Retina (tissue), 1 donor: ENCODE measurements around the gene ZNF160.
A peak's percentile ranks its signal among the peaks of the same experiment; 100 is the strongest.
"Not testable (repeated sequence)": the region's sequence is repeated elsewhere in the genome, so short reads cannot be mapped to it uniquely, and the experiment has no call there.

Source experiments
- DNase-seq: peaks from one replicate; pipeline ENCODE4 v3.0.0-alpha.2; 2016

Gene ZNF160

DNA sequence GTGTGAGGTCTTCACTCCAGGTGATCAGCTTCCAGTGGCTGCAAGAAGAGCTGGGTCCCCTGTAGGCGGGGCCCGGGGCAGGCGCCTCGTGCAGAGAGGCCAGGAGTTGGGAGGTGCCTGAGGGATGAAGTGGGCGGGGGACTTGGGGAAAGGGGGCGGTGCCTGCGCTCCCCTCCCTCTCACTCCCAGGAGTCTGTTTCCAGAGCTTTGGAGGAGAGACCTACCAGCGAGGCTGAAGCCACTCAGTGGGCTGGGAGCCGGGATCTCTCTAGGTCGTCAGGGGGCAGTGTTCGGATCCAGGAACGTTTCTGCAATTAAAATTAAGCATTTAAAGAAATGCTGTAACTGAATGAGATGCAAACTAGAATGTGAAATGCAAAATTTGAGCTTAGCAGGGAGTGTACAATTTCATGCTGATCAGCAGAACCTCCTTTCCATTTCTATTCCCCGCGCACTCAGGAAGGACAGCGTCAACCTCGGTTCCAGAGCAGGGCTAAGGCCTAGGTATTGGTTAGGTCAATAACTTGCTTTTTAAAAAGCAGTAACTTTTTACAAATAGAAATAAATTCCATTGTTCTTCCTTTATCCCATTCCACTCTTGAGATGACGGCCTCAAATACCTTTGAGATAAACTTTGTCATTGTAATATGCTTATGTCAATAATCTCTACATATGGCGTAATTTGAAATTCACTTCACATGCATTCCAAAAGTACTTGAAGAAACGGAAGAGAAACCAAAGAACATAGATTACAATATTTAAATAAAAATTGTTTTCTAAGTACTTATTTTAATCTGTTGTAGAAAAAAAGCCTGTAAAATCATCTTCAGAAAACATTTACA, 11.6 kb downstream of the ZNF160 start:
- no peak for DNase-seq

DNA sequence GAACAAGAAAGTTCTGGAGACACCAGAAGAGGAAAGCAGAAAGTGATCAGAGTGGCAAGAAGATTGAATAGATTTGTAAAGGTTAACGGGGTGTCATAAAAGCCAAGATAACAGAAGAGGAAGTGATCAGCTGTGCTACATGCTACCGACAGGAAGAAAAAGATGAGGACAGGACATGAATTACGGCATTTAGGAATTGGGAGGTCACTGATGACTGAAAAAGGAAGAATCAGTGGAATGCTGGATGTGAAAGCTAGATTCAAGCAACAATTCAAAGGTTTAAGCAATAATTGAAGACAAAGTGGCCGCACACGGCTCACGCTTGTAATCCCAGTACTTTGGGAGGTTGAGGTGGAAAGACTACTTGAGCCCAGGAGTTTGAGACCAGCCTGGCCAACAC, 15.1 kb downstream of the ZNF160 start:
- no peak for DNase-seq

DNA sequence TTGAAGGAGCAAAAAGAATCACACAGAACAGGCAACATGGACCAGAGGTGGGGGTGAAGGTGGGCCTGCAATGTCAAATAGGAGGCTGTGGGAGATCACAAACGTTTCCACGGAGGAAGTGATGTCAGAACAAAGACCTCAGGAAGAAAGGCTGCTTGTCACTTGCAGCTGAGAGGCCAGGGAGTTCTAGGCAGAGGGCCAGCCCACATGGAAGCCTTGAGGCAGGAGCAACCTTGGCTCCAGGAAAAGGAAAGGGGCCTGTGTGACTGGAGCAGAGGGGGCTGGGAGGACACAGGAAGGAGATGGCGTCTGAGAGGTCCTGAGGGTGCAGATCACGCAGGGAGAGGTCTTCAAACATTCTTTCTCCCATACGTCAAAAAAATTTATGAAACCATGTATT, 16.3 kb downstream of the ZNF160 start:
- no peak for DNase-seq

DNA sequence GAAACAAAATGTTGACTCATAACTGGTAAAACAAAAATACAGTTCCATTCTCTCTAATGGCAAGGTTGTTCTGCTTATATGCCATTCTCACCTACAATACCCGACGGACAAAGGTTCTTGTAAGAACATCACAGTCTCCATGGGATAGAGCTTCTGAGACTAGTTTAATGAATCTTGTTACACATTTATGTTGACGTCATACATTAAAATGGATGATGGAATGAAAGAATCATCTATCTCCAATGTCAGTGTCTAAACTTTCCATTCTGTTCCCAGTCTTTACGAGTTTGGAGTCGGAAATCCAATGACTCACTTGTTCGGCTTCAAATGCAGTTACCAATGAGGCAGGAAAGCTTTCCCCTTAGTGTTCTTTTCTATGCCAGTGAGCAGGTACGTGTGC, 17.7 kb downstream of the ZNF160 start:
- DNase-seq: no peak

DNA sequence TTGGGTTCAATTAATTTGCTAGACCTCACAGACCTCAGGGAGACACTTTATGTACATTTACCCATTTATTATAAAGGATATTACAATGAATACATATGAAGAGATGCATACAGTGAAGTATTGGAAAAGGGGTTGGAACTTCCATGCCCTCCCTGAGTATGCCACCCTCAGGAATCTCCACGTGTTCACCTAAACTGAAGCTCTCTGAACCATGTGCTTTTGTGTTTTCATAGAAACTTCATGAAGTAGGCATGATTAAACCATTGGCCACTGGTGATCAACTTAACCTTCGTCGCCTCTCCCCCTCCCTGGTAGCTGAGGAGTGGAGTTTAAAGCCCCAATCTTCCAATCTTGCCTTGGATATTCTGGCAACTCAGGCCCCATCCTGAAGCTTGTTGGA, 20.3 kb downstream of the ZNF160 start:
- DNase-seq: no peak

DNA sequence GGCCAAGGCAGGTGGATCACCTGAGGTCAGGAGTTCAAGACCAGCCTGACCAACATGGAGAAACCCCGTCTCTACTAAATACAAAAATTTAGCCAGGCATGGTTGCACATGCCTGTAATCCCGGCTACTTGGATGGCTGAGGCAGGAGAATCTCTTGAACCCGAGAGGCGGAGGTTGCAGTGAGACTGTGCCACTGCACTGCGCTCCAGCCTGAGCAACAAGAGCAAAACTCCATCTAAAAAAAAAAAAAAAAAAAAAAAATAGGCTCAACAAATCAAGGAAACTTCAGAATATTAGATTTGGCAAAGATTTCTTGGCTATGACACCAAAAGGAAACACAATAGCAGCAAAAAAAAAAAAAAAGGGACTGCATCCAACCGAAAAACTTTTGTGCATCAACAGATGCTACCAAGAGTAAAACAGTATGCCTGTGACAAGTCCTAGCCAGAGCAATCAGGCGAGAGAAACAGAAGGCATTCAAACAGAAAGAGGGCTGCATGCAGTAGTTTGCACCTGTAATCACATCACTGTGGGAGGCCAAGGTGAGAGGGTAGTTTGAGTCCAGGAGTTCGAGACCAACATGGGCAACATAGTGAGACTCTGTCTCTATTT, 23.8 kb downstream of the ZNF160 start:
- DNase-seq: no peak

DNA sequence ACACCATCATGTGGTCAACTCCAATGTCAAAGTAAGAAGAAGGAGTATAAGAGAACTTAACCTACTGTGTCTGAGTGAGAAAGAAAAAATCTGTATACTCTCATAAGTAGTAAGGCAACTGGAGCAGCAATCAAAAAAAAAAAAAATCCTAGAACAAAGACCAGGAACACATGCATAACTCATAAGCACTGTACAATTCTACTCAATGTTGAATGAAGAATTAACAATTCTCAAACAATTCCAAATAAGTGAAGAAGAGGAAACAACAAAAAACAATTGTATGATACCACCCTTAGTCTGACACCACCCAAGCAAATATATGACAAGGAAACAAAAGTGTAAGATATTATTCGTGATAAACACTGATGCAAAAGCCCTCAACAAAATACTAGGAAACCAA, 24.6 kb downstream of the ZNF160 start:
- no peak for DNase-seq

DNA sequence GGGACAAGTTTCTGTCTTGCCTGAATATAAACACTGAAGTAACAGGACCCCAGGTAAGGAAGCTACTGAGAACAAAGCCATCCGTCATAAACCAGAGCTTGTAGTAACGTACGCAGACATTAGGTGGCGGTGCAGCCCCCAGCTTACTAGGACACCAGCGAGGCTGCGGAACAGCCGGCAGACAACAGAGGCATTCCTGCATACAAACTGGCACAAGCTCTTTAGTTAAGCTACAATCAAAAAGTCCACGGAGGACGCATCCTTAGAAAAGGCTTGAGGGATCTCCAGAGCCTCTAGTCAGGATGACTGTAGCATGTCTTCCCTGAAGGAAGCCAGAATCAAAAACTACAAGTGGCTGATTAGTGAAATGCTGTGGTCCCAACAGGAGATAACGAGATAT, 26.2 kb downstream of the ZNF160 start:
- peak; percentile 64 for DNase-seq

DNA sequence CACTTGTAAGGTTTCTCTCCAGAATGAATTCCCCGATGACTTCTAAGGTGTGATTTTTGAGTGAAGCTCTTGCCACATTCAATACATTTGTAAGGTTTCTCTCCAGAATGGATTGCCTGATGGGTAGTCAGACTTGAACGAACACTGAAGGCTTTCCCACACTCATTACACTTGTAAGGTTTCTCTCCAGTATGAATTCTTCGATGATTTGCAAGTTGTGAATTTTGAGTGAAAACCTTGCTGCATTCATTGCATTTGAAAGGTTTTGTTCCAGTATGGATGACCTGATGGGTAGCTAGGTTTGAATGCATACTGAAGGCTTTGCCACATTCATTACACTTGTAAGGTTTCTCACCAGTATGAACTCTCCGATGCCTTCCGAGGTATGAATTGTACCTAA, 34.4 kb downstream of the ZNF160 start:
- DNase-seq: no peak

DNA sequence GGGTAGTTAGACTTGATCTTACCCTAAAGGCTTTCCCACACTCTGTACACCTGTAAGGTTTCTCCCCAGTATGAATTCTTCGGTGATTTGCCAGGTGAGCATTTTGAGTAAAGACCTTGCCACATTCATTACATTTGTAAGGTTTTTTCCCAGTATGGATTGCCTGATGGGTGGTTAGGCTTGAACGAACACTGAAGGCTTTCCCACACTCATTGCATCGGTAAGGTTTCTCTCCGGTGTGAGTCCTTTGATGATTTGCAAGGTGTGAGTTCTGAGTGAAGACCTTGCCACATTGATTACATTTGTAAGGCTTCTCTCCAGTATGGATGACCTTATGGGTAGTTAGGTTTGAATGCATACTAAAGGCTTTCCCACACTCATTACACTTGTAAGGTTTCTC, 35.0 kb downstream of the ZNF160 start:
- no peak for DNase-seq

DNA sequence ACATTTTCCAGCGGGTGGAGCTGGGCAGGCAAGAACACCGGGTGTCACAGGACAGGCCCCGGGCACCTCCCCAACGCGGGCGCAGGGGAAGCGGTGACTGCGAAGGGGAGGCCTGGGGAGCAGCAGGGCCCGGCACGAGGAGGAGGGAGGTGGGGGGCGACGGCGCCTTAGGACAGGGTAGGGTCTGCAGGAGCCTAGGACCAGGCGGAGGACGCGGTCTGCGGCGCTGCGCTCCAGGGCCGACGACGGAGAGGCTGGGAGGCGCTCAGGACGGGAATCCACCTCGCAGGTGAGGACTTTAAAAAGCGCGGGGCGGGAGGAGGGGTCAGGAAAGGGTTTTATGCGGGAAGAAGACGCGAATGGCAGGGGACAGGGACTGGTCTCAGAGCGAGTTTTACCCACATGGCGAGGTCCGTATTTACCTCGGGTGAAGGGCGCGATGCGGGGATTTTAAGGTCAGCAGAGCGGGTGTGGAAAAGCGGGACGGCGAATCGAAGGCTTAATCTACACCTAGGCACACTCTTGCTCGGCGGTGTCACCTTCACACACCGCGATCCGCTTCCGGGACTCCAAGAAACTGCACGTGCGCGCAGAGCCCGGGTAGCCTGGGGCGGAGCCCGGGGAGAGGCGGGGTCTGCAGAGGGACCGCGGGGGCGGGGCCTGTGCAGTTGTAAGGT, 45.2 kb downstream of the ZNF160 start:
- peak; percentile 41 for DNase-seq

DNA sequence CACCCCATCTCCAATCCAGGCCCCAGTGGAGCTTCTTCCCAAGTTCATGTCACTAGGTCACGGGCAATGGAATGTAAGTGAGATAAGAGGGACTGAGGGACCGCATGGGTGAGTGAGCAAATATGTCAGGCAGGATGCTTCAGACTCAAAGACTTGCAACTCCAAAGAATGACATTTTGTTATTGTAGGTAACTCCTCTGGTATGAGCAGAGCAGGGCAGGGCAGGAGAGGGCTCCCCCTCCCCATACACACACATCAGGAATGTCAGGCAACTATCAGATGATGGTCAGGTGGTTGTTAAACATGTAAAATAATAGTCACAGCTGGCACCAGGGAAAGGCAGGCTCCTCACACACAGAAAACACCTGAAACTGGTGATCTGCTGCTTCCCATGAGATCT, 48.1 kb downstream of the ZNF160 start:
- DNase-seq: no peak

DNA sequence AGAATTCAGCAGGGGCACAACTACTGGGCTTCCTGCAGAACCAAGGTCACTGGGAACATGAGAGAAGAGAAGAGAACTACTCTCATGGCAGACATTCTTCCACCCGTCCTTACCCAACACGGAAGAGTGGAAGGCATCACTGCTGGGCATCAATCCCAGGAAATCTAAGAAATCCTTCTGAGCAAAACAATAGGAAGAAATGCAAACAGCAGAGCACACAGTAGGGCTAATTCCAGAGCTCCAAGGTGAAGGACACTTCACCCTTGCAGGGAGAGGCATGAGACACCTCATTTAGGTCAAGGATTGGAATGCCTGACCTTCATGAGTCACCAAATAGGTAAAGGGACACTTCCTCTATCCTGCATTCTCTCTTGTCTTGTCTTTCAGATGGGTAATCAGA, 55.8 kb downstream of the ZNF160 start:
- no peak for DNase-seq

DNA sequence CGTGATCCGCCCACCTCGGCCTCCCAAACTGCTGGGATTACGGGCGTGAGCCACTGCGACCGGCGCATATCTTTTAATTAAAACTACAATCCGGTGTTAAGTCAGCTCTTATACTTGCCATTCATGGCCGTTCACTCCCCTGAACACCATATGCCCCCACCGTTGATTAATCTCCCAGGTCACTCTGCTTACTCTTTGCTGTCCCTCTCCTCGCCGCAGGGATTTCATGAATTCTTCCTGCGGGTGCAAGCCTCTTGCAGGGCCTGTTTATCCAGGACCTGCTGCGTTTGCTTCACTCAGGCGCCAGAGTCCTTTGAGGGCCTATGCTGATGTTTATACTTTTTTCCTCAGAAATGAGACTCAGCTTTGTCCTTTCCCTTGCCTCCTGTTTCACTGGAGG, 57.7 kb downstream of the ZNF160 start:
- DNase-seq: no peak

DNA sequence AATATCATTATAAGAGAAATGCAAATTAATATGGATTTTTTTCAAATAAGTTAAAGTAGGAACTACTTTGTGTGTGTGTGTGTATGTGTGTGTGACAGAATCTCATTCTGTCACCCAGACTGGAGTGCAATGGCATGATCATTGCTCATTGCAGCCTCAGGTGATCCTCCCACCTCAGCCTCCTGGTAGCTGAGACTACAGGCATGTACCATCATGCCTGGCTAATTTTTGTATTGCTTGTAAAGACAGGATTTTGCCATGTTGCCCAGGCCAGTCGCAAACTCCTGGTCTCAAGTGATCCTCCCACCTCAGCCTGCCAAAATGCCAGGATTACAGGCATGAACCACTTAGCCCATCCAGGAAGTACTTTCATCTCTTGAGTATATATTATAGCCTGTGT, 61.9 kb downstream of the ZNF160 start:
- no peak for DNase-seq

DNA sequence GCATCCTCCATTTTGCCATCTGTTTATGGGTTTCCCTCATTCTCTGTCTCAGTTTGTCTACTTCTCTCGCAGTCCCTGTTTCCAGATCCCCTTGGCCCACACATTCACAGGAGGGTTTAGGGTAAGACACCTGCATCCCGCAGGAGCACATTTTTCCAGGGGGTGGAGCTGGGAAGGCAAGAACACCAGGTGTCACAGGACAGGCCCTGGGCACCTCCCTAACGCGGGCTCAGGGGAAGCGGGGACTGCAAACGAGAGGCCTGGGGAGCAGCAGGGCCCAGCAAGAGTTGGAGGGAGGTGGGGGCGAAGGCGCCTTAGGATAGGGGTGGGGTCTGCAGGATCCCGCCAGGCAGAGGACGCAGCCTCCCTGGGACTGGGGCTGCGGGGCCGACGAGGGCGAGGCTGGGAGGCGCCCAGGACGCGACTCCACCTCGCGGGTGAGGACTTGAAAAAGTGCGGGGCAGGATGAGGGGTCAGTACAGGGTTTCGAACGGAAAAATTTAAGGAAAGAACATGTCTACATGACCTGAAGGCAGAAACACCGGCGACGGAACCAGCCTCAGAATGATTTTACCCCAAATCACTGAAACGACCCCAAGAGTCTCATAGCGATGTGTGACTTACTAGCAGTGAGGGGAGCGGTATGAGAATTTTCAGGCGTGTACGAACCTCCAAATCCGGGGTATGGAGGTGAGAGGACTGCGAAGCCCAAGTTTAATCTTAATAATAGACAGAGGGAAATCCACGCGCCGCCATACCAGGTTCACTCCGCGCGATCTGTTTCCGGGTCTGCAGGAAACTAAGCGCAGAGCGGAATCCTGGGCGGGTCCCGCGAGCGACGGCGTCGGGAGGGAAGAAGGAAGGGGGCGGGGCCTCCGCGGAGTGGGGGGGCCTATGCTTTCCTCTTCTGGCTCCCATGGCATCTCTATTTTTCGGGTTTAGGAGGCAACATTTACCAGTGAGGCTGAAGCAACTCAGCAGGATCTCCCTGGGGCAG, 65.8 kb downstream of the ZNF160 start:
- DNase-seq: peak; percentile 40

DNA sequence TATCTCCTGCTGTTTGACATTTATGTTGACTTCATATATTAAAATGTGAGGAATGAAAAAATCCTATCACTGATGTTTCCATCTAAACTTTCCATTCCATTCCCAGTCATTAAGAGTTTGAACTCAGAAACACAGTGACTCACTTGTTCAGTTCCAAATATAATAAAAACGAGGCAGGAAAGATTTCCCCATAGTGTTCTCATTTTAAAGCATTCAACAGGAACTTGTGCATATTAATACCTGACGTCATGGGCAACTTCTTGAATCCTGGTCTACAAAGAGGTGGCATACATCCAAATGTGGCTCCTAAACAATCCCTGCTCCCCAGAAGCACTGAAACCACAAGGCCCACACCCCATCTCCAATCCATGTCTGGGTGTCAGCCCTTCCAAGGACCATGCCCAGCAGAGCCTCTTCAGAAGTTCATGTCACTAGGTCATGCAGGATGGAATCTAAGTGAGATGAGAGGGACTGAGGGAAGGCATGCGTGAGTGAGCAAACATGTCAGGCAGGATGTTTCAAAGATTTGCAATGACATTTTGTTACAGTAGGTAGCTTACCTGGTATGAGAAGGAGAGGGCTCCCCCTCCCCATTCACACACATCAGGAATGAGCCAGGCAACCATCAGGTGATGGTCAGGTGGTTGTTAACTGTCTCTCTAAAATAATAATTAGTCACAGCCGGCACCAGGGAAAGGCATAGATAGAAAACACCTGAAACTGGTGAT, 68.1 kb downstream of the ZNF160 start:
- DNase-seq: no peak

DNA sequence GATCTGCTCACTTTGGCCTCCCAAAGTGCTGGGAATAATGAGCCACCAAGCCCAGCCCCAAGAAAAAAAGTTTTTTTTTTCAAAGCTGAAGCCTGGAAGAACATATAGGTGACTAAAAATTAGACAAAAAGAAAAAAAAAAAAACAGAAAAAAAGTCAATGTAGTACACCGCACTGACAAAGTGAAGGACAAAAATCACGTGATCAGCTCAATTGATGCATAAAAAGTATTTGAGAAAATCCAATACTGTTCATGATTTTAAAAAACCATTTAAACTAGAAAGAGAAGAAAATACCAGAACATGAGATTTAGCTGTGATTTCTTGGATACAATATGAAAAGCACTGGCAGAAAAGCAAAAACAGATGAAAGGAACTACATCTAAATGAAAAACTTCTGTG, 69.2 kb downstream of the ZNF160 start:
- no peak for DNase-seq

DNA sequence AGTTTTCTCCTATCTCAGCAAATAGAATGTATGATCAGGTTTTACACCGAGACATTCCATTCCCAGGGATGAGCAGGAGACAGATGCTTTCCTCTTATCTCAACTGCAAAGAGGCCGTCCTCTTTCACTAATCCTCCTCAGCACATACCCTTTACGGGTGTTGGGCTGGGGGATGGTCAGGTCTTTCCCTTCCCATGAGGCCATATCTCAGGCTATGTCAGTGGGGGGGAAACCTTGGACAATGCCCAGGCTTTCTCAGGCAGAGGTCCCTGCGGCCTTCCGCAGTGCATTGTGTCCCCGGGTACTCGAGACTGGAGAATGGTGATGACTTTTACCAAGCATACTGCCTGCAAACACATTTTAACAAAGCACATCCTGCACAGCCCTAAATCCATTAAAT, 74.9 kb downstream of the ZNF160 start:
- not testable (repeated sequence) for DNase-seq

DNA sequence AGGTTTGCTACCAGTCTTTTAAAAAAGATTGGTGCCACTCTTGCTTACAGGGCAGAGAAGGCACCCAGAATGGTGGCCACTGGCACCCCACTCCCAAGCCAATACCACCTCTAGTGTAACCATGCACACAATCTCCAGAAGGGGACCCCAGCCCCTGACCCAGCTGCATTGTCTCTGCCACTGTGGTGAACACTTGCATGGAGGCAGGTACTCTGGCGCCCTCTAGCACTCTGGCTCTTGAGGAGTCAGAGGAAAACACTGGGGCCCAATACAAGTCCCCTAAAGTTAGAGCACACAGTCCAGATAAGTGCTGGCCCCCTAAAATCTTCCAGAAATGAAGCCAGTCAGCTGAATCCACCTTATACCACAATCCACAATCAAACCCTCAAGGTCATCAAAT, 83.5 kb downstream of the ZNF160 start:
- DNase-seq: no peak
